ENCODE measurements around the gene MOG.

GRCh38 chr6:29680904-29681303, 24.0 kb downstream of the MOG start, which contains the start of gene ZFP57:
- TF ChIP-seq CTCF (IDR thresholded peaks at IDR 0.05) (no peak), SP1 (CRISPR knock-in tag; conservative IDR thresholded peaks at IDR 0.05) (no peak), CREM (CRISPR knock-in tag; IDR thresholded peaks at IDR 0.05) (no peak), PREB (CRISPR knock-in tag; IDR thresholded peaks at IDR 0.05; ENCODE audit: borderline replicate concordance) (no peak), USF2 (CRISPR knock-in tag; IDR thresholded peaks at IDR 0.05) (no peak)
